SK-N-SH (cell line): Measurements from ENCODE around the gene AHNAK2. TPM values are rescaled to one million over a fixed set of nuclear protein-coding genes. Genes with fewer than 3 reads are reported as not detected.

ENCODE experiments used
- CTCF ChIA-PET: fragments of 300-600, 350-600 bp; formaldehyde crosslinking; extraction: SDS; loops from one replicate; lab custom pipeline; 2021; lab: Yijun Ruan, JAX
- POLR2A ChIA-PET: fragments of 350-600 bp; sonication (Branson Sonifier 250); formaldehyde crosslinking; extraction: SDS; loops from one replicate; lab custom pipeline; 2020; ENCODE audit warnings: antibody characterized with exemption, inconsistent platforms; lab: Yijun Ruan, JAX
- DNase-seq: peaks from one replicate; pipeline ENCODE4 v3.0.0; 2012
- H2AFZ ChIP-seq: fragments of 200-600 bp; sonication (generic); 2 replicates; pipeline ENCODE4 v1.8.1; 2016; ENCODE audit warnings: antibody characterized with exemption, mild to moderate bottlenecking, low read depth
- H3F3A ChIP-seq: fragments of 200-600 bp; sonication (generic); replicated peaks from 2 replicates; pipeline ENCODE3; 2016; ENCODE audit warnings: antibody characterized with exemption, mild to moderate bottlenecking; ENCODE audit not compliant: insufficient read depth
- H3K27ac ChIP-seq, 2 experiments: fragments of 200-500 bp in 1 of 2; fragments of 200-600 bp in 1 of 2; sonication (Bioruptor generic) in 1 of 2; sonication (generic), shearing (Covaris generic) in 1 of 2; 2 replicates each; pipeline versions ENCODE4 v1.5.1 to v1.6.1; 2014 to 2016; ENCODE audit warnings: low read depth in 2 of 2, inconsistent platforms in 1 of 2, low read length in 1 of 2, mild to moderate bottlenecking in 1 of 2, mixed read lengths in 1 of 2
- H3K27me3 ChIP-seq: fragments of 200-600 bp; sonication (generic), shearing (Covaris generic); 2 replicates; pipeline ENCODE4 v1.6.1; 2016; ENCODE audit warnings: mixed run types; ENCODE audit not compliant: insufficient read depth
- H3K36me3 ChIP-seq, 2 experiments: fragments of 200-500 bp in 1 of 2; fragments of 200-600 bp in 1 of 2; sonication (Bioruptor generic) in 1 of 2; sonication (generic) in 1 of 2; replicated peaks in 1 of 2; 2 replicates each; pipeline versions ENCODE3 to v1.5.1; 2014 to 2016; ENCODE audit warnings: low read length in 1 of 2, mild to moderate bottlenecking in 1 of 2; ENCODE audit not compliant: insufficient read depth in 2 of 2, control insufficient read depth in 1 of 2
- H3K4me1 ChIP-seq, 2 experiments: fragments of 200-500 bp in 1 of 2; fragments of 200-600 bp in 1 of 2; sonication (Bioruptor generic) in 1 of 2; sonication (generic), shearing (Covaris generic) in 1 of 2; 2 replicates each; pipeline versions ENCODE4 v1.5.1 to v1.6.1; 2014 to 2016; ENCODE audit warnings: low read depth in 1 of 2, low read length in 1 of 2, mixed run types in 1 of 2; ENCODE audit not compliant: insufficient read depth in 2 of 2, control insufficient read depth in 1 of 2
- H3K4me2 ChIP-seq: fragments of 200-600 bp; sonication (generic), shearing (Covaris generic); 2 replicates; pipeline ENCODE4 v1.6.1; 2017; ENCODE audit warnings: mixed run types
- H3K4me3 ChIP-seq, 2 experiments: fragments of 200-500 bp in 1 of 2; fragments of 200-600 bp in 1 of 2; sonication (Bioruptor generic) in 1 of 2; sonication (generic), shearing (Covaris generic) in 1 of 2; 2 replicates each; pipeline versions ENCODE4 v1.5.1 to v1.8.1; 2014 to 2016; ENCODE audit warnings: low read depth in 2 of 2, inconsistent platforms in 1 of 2, low read length in 1 of 2, mild to moderate bottlenecking in 1 of 2, mixed read lengths in 1 of 2, moderate library complexity in 1 of 2
- H3K79me2 ChIP-seq: fragments of 200-600 bp; sonication (generic); 2 replicates; pipeline ENCODE4 v1.8.1; 2017; ENCODE audit warnings: mild to moderate bottlenecking; ENCODE audit not compliant: insufficient read depth
- H3K9ac ChIP-seq: fragments of 200-600 bp; sonication (generic); 2 replicates; pipeline ENCODE4 v1.6.1; 2017; ENCODE audit warnings: mixed run types
- H3K9me2 ChIP-seq: fragments of 200-600 bp; sonication (generic); 2 replicates; pipeline ENCODE4 v1.6.1; 2017; ENCODE audit warnings: mixed run types
- H3K9me3 ChIP-seq: fragments of 200-600 bp; sonication (generic); 2 replicates; pipeline ENCODE4 v1.6.1; 2017; ENCODE audit warnings: mixed run types, mild to moderate bottlenecking, moderate library complexity
- H4K20me1 ChIP-seq: fragments of 200-600 bp; sonication (generic); 2 replicates; pipeline ENCODE4 v1.6.1; 2017; ENCODE audit warnings: mild to moderate bottlenecking, mixed run types; ENCODE audit not compliant: insufficient read depth
- CHD2 ChIP-seq: fragments of 150-350 bp; IDR thresholded peaks from 2 replicates; pipeline ENCODE4 v1.6.1; 2018; ENCODE audit warnings: low read length; ENCODE audit not compliant: partially characterized antibody
- ELF1 ChIP-seq: IDR thresholded peaks from 2 replicates; pipeline ENCODE4 v1.4.0; 2012
- EZH2phosphoT487 ChIP-seq: fragments of 200-600 bp; sonication (generic); IDR thresholded peaks from 2 replicates; pipeline ENCODE4 v1.6.1; 2017; ENCODE audit warnings: low read depth, mixed run types, mild to moderate bottlenecking, antibody characterized with exemption, moderate library complexity, borderline replicate concordance
- FOSL2 ChIP-seq: IDR thresholded peaks from 2 replicates; pipeline ENCODE4 v1.4.0; 2012; ENCODE audit warnings: low read depth, mild to moderate bottlenecking, moderate library complexity, borderline replicate concordance
- FOXM1 ChIP-seq: IDR thresholded peaks from 2 replicates; pipeline ENCODE4 v1.4.0; 2012; ENCODE audit warnings: low read depth, mild to moderate bottlenecking
- GABPA ChIP-seq: IDR thresholded peaks from 2 replicates; pipeline ENCODE4 v1.4.0; 2012; ENCODE audit warnings: low read depth, mild to moderate bottlenecking
- GATA2 ChIP-seq: sonication (generic); formaldehyde crosslinking; IDR thresholded peaks from 2 replicates; pipeline ENCODE4 v1.5.0; 2020; ENCODE audit warnings: mild to moderate bottlenecking, missing genetic modification reagents
- NRF1 ChIP-seq: IDR thresholded peaks from 2 replicates; pipeline ENCODE4 v1.6.1; 2012; ENCODE audit warnings: low read depth, mild to moderate bottlenecking, low read length
- RAD21 ChIP-seq: IDR thresholded peaks from 2 replicates; pipeline ENCODE4 v1.6.1; 2012; ENCODE audit warnings: mild to moderate bottlenecking, low read length
- SMC3 ChIP-seq: IDR thresholded peaks from 2 replicates; pipeline ENCODE4 v1.6.1; 2012; ENCODE audit warnings: low read depth, low read length, improper control_type of control experiment
- TCF12 ChIP-seq: IDR thresholded peaks from 2 replicates; pipeline ENCODE4 v1.4.0; 2012
- YY1 ChIP-seq: IDR thresholded peaks from 2 replicates; pipeline ENCODE4 v1.4.0; 2012; ENCODE audit warnings: low read depth, mild to moderate bottlenecking
- WGBS: methylation state at CpG from one replicate; pipeline ENCODE4 v1.1.6; 2017; ENCODE audit warnings: low lambda C conversion rate; 5-methylcytosine and 5-hydroxymethylcytosine counted together
- polyA plus RNA-seq, 3 experiments: library from polyadenylated mRNA; depleted of rRNA; stranded (reverse); fragments of >200 nt; gene quantifications; 2 replicates each; pipeline ENCODE4 v1.2.3, GENCODE V29; 2012
- TF ChIP-seq, protein P1 (sequence below): IDR thresholded peaks from 2 replicates; pipeline ENCODE4 v1.4.0; 2012; ENCODE audit warnings: low read depth
- TF ChIP-seq, protein P2 (sequence below): IDR thresholded peaks from 2 replicates; pipeline ENCODE4 v1.4.0; 2012; ENCODE audit warnings: low read depth, borderline replicate concordance
- TF ChIP-seq, protein P3 (sequence below): IDR thresholded peaks from 2 replicates; pipeline ENCODE4 v1.6.1; 2012; ENCODE audit warnings: mild to moderate bottlenecking, low read depth, low read length, moderate library complexity
- TF ChIP-seq, protein P4 (sequence below): IDR thresholded peaks from 2 replicates; pipeline ENCODE4; 2012
- TF ChIP-seq, protein P5 (sequence below): fragments of 150-350 bp; IDR thresholded peaks from 2 replicates; pipeline ENCODE4 v1.6.1; 2017; ENCODE audit warnings: antibody characterized with exemption, low read length, low read depth, borderline replicate concordance

Gene AHNAK2
- polyA plus RNA-seq, 1 of the 3 experiments (the other 2 are of a cell fraction): 33.5 TPM

DNA sequence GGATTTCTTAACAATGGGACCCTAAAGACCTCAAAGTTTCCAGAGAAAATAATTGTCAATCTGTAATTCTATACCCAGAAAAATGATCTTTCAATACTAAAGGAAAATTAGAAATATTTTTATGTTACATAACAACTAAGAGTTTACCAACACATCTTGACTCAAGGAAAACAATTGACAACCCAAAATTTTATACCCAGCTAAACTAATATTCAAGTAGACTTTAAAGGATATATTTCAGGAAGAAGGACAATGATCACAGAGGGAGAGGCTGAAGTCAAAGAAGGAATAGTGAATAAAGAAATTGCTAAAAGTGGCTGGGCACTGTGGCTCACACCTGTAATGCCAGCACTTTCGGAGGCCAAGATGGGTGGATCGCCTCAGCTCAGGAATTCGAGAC lies 66.1 kb downstream of the AHNAK2 start:
- no peak for TF ChIP-seq GATA2 (CRISPR knock-in tag)
- no peak for TF ChIP-seq GABPA
- no peak for TF ChIP-seq SMC3
- TF ChIP-seq TCF12: no peak
- no peak for TF ChIP-seq NRF1
- TF ChIP-seq, protein P1, sequence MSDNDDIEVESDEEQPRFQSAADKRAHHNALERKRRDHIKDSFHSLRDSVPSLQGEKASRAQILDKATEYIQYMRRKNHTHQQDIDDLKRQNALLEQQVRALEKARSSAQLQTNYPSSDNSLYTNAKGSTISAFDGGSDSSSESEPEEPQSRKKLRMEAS: no peak
- TF ChIP-seq FOSL2: no peak
- TF ChIP-seq EZH2phosphoT487: no peak
- TF ChIP-seq, protein P2, sequence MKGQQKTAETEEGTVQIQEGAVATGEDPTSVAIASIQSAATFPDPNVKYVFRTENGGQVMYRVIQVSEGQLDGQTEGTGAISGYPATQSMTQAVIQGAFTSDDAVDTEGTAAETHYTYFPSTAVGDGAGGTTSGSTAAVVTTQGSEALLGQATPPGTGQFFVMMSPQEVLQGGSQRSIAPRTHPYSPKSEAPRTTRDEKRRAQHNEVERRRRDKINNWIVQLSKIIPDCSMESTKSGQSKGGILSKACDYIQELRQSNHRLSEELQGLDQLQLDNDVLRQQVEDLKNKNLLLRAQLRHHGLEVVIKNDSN: no peak
- no peak for TF ChIP-seq YY1
- TF ChIP-seq ELF1: no peak
- TF ChIP-seq RAD21: no peak
- no peak for TF ChIP-seq FOXM1
- no peak for TF ChIP-seq CHD2
- TF ChIP-seq, protein P3, sequence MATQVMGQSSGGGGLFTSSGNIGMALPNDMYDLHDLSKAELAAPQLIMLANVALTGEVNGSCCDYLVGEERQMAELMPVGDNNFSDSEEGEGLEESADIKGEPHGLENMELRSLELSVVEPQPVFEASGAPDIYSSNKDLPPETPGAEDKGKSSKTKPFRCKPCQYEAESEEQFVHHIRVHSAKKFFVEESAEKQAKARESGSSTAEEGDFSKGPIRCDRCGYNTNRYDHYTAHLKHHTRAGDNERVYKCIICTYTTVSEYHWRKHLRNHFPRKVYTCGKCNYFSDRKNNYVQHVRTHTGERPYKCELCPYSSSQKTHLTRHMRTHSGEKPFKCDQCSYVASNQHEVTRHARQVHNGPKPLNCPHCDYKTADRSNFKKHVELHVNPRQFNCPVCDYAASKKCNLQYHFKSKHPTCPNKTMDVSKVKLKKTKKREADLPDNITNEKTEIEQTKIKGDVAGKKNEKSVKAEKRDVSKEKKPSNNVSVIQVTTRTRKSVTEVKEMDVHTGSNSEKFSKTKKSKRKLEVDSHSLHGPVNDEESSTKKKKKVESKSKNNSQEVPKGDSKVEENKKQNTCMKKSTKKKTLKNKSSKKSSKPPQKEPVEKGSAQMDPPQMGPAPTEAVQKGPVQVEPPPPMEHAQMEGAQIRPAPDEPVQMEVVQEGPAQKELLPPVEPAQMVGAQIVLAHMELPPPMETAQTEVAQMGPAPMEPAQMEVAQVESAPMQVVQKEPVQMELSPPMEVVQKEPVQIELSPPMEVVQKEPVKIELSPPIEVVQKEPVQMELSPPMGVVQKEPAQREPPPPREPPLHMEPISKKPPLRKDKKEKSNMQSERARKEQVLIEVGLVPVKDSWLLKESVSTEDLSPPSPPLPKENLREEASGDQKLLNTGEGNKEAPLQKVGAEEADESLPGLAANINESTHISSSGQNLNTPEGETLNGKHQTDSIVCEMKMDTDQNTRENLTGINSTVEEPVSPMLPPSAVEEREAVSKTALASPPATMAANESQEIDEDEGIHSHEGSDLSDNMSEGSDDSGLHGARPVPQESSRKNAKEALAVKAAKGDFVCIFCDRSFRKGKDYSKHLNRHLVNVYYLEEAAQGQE: no peak
- TF ChIP-seq, protein P4, sequence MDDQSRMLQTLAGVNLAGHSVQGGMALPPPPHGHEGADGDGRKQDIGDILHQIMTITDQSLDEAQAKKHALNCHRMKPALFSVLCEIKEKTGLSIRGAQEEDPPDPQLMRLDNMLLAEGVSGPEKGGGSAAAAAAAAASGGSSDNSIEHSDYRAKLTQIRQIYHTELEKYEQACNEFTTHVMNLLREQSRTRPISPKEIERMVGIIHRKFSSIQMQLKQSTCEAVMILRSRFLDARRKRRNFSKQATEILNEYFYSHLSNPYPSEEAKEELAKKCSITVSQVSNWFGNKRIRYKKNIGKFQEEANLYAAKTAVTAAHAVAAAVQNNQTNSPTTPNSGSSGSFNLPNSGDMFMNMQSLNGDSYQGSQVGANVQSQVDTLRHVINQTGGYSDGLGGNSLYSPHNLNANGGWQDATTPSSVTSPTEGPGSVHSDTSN: no peak
- TF ChIP-seq, protein P5, sequence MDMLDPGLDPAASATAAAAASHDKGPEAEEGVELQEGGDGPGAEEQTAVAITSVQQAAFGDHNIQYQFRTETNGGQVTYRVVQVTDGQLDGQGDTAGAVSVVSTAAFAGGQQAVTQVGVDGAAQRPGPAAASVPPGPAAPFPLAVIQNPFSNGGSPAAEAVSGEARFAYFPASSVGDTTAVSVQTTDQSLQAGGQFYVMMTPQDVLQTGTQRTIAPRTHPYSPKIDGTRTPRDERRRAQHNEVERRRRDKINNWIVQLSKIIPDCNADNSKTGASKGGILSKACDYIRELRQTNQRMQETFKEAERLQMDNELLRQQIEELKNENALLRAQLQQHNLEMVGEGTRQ: no peak
- H3K4me2 ChIP-seq: no peak overlapping the region
- no peaks in the 10 kb centered on the region for H3K79me2 ChIP-seq
- no peaks in the 10 kb centered on the region for H3K4me1 ChIP-seq
- H3K27me3 ChIP-seq: peaks cover 6% of the 10 kb centered on the region; the same call in 1 of the 2 replicates
- no peaks in the 10 kb centered on the region for H3K9me3 ChIP-seq
- no peaks in the 10 kb centered on the region for H3F3A ChIP-seq
- no peaks in the 10 kb centered on the region for H4K20me1 ChIP-seq
- H3K36me3 ChIP-seq: no peaks in the 10 kb centered on the region
- no peak overlapping the region for H3K9ac ChIP-seq
- POLR2A ChIA-PET: no interaction called here
- CTCF ChIA-PET: interaction anchor here (0.6 to 1.0 kb wide), 3 partner anchors 21 to 44 kb away, joined by 3 read pairs; no protein-coding TSS in a partner anchor
- no peak for DNase-seq
- no peak overlapping the region for H3K4me3 ChIP-seq
- H2AFZ ChIP-seq: no peak overlapping the region
- WGBS: 54% methylated on average over 3 of the region's 3 CpGs
- H3K27ac ChIP-seq: no peak overlapping the region
- no peaks in the 10 kb centered on the region for H3K9me2 ChIP-seq
